GM18868 (cell line): ENCODE measurements around the gene C1orf52.

Source experiments
- ATAC-seq: cut with Tn5 transposase; IDR thresholded peaks from one replicate; pipeline ENCODE4 v1.9.1; 2021; ENCODE audit warnings: mild to moderate bottlenecking, moderate library complexity; ENCODE audit not compliant: unreplicated experiment

The C1orf52 gene

DNA sequence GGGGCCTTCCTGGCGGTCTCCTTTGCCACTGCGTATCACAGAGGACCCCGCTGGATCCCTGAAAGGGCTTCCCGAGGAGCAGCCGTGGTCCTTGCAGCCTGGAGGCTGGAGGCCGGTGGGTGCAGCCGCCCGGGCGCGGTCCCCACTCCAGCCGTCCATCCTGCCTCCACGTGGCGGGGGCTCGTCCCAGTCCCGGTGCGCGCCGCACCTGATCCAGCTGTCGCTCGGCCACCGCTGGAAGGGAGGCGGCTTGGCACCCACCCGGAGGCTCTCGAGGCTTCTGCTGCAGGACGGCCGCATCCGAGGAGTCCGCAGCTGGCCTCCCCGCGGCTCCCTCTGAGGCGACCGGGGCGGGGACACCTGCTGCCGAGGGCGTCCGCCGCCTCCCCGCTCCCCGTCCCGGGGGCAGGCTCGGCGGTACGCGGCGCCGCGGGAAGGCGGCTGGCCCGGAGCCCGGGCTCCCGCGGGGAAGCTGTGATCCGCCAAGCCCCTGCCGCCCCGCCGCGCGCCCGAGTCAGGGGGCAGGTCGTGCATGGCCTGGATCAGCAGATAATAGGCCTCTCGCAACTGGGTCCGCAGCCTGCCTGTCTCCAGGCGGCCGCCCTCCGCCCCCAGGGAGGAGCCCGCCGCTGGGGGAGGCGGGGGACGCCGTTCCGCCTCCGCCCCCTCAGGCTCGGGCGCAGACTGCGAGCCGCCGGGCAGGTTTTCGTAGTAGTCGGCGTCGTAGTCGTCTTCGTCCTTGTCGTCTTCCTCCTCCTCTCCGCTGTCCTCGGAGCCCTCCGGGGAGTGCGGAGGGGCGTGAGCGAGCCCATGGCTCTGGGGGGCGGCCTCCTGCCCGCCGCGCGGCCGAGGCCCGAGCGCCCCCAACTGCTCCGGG, 58.8 kb downstream of the C1orf52 start, which contains the start of gene SYDE2:
TSS of gene SYDE2 (minus strand) at position 554 of the 877 bp plus-strand sequence. CDS start at position 534, 20 bp downstream.
- peak; percentile 85 for ATAC-seq
